Ovary (tissue), 3 donors: Measurements from ENCODE around the gene MIB1.

Experiments used
- EP300 ChIP-seq: sonication (generic); formaldehyde crosslinking; IDR thresholded peaks from one replicate; pipeline ENCODE4 v1.6.1; 2017; ENCODE audit warnings: antibody characterized with exemption
- POLR2A ChIP-seq: fragments of 450-650 bp; IDR thresholded peaks from one replicate; pipeline ENCODE4 v1.6.1; 2017; ENCODE audit warnings: antibody characterized with exemption, mild to moderate bottlenecking, moderate library complexity
- TF ChIP-seq, protein P1 (sequence below), 3 donors: fragments of 450-650 bp in 2 of 3; fragments of 200-600 bp in 1 of 3; IDR thresholded peaks; one replicate each; pipeline versions ENCODE4 v1.5.1 to v1.8.0; 2016 to 2022; ENCODE audit warnings: antibody characterized with exemption in 3 of 3, mild to moderate bottlenecking in 1 of 3
- donor health status: DM: no; HTN: no; CAD: no.

GRCh38 chr18:21831413-21831831 lies 90.8 kb downstream of the MIB1 start:
- TF ChIP-seq, protein P1, sequence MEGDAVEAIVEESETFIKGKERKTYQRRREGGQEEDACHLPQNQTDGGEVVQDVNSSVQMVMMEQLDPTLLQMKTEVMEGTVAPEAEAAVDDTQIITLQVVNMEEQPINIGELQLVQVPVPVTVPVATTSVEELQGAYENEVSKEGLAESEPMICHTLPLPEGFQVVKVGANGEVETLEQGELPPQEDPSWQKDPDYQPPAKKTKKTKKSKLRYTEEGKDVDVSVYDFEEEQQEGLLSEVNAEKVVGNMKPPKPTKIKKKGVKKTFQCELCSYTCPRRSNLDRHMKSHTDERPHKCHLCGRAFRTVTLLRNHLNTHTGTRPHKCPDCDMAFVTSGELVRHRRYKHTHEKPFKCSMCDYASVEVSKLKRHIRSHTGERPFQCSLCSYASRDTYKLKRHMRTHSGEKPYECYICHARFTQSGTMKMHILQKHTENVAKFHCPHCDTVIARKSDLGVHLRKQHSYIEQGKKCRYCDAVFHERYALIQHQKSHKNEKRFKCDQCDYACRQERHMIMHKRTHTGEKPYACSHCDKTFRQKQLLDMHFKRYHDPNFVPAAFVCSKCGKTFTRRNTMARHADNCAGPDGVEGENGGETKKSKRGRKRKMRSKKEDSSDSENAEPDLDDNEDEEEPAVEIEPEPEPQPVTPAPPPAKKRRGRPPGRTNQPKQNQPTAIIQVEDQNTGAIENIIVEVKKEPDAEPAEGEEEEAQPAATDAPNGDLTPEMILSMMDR (IDR thresholded peaks at IDR 0.05), result no peak
- no peak for TF ChIP-seq POLR2A
- no peak for TF ChIP-seq EP300
